ENCODE measurements around the gene OTUB2.

GRCh38 chr14:93997916-93998870, 27.9 kb upstream of the OTUB2 start:
- TF ChIP-seq OSR1 (CRISPR knock-in tag; IDR thresholded peaks at IDR 0.05), result no peak
- no peak for TF ChIP-seq ZFP30 (CRISPR knock-in tag; IDR thresholded peaks at IDR 0.05)
